Measurements from ENCODE around the gene ATP4A.

DNA sequence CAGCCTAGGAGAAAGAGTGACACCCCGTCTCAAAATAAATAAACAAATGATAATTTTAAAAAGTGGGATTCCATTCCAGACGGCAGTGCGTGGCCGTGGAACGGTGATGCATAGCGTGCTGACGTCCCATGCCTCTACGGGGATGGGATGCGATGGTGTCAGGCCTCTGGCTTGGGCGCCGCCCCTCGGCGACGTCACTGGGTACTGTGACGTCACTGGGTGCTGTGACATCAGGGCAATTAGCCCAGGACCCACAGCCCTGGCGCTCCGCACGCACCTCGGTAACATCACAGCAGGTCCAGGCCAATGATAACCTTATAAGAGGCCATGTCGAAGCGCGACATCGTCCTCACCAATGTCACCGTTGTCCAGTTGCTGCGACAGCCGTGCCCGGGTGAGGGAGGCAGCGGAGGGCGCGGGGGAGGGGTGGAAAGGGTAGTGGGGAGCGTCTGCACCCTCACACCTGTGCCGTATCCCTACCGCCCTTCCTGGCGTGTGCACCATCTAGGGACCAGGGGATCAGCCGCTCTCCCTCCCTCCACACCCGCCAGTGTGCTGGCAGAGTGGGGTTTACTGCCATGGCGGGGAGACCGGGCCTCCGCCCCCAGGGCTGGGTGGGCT, 30.1 kb downstream of the ATP4A start, which contains the start of gene GAPDHS:
- TF ChIP-seq EZH2 (IDR thresholded peaks at IDR 0.05; ENCODE audit: borderline replicate concordance, low read depth, low read length, severe bottlenecking), result no peak
- TF ChIP-seq, protein P1, sequence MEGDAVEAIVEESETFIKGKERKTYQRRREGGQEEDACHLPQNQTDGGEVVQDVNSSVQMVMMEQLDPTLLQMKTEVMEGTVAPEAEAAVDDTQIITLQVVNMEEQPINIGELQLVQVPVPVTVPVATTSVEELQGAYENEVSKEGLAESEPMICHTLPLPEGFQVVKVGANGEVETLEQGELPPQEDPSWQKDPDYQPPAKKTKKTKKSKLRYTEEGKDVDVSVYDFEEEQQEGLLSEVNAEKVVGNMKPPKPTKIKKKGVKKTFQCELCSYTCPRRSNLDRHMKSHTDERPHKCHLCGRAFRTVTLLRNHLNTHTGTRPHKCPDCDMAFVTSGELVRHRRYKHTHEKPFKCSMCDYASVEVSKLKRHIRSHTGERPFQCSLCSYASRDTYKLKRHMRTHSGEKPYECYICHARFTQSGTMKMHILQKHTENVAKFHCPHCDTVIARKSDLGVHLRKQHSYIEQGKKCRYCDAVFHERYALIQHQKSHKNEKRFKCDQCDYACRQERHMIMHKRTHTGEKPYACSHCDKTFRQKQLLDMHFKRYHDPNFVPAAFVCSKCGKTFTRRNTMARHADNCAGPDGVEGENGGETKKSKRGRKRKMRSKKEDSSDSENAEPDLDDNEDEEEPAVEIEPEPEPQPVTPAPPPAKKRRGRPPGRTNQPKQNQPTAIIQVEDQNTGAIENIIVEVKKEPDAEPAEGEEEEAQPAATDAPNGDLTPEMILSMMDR (IDR thresholded peaks at IDR 0.05; ENCODE audit: borderline replicate concordance, extremely low read depth, low read length, poor library complexity, severe bottlenecking), result no peak
